C4-2B (cell line): ENCODE results near the gene AANAT.

Source experiments
- H3K27ac ChIP-seq: fragments of 450-650 bp; 2 replicates; pipeline ENCODE4 v1.5.1; 2017
- ZFX ChIP-seq: fragments of 450-650 bp; IDR thresholded peaks from 2 replicates; pipeline ENCODE4 v1.6.1; 2017
- TF ChIP-seq, protein P1 (sequence below): fragments of 450-650 bp; conservative IDR thresholded peaks from 2 replicates; pipeline ENCODE4 v1.5.1; 2017; ENCODE audit warnings: mild to moderate bottlenecking

The AANAT gene

DNA sequence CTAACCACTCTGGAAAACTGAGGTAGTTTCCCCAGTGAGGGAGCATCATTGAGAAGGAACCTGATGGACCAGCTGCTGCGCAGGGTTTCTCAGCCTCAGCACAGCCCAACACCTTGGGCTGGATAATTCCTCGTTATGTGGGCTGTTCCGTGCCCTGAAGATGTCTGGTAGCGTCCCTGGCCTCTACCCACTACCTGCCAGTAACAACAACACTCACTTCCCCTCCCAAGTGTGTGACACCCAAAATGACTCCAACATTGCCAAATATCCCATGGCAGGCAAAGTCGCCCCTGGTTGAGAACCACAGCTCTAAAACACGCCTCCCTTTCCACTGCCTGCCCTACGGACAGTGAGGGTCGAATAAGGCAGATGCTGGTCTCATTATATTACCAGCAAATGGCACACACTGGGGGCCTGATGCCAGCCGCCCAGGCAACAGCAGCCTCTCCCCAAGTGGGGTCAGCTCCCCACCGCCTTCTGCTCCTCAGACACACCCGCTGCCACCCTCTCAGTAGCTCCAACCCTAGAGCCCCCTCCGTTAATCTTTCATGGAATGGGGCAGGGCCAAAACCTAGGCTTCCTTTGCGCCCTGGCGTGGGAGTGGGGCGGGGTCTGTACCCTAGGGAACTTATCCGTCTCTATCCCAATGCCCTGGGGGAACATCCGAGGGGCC, 32.8 kb downstream of the AANAT start:
- TF ChIP-seq, protein P1, sequence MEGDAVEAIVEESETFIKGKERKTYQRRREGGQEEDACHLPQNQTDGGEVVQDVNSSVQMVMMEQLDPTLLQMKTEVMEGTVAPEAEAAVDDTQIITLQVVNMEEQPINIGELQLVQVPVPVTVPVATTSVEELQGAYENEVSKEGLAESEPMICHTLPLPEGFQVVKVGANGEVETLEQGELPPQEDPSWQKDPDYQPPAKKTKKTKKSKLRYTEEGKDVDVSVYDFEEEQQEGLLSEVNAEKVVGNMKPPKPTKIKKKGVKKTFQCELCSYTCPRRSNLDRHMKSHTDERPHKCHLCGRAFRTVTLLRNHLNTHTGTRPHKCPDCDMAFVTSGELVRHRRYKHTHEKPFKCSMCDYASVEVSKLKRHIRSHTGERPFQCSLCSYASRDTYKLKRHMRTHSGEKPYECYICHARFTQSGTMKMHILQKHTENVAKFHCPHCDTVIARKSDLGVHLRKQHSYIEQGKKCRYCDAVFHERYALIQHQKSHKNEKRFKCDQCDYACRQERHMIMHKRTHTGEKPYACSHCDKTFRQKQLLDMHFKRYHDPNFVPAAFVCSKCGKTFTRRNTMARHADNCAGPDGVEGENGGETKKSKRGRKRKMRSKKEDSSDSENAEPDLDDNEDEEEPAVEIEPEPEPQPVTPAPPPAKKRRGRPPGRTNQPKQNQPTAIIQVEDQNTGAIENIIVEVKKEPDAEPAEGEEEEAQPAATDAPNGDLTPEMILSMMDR = no peak
- no peak for TF ChIP-seq ZFX
- H3K27ac ChIP-seq = peak overlapping the region; percentile 61

DNA sequence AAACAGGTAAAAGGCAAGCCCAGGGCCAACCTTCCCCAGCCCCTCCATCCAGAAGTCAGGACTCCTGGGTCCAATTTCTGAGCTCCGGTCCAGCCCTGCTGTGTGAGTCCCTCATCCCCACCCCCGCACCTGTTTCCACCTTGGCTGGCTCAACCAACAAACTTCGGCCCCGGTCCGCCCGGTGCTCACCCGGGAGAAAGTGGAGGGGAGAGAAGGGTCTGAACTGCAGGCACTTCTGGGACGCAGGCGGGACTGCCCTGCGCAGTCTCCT, 33.3 kb downstream of the AANAT start:
- peak overlapping the region; percentile 61 for H3K27ac ChIP-seq
- TF ChIP-seq, protein P1 = no peak
- no peak for TF ChIP-seq ZFX

DNA sequence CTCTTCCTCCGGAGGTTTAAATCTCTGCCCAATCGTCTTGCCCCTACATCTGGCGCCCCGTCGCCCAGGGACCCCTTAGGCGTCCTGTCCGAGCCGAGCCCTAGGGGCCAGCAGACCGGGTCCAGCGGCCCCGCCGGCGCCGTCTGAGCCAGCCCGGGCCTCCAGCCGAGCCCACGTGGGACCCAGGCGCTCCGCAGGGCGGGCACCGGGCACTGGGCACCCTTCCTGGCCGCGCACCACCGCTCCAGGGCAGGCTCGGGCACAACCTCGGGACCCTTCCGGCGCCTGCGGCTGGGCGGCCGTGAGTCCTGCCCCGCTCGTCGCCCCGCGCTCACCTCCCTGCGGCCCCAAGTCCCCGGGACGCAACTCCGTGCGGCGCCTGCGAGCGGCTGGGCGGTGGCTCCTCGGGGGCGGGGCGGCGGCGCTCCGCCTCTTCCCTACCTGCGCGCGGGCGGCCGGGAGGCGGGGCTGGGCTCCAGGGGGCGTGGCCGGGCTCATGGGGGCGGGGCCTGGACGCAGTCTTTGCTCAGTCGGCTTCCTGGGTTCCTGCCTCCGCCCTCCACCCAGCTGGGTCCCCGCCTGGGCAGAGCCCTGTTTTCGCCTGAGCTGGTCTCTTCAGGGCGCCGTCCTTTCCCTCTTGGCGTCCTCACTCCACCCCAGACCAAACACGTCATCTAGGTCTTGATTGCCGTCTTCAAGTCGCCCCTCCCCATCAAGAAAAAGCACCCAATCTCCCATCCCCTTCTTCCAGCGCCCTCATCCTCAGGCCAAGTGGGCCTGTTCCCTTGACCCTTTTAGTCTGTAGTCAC, 33.8 kb downstream of the AANAT start, which contains the start of gene RHBDF2:
TSS of gene RHBDF2 (minus strand) at position 406 of the 809 bp plus-strand sequence. CDS start 19,899 bp downstream, outside the sequence.
- peak within 1 kb of the TSS; percentile 61 for H3K27ac ChIP-seq
- TF ChIP-seq, protein P1 = no peak
- TF ChIP-seq ZFX = peak; percentile 36; the same call in 1 of the 2 replicates

DNA sequence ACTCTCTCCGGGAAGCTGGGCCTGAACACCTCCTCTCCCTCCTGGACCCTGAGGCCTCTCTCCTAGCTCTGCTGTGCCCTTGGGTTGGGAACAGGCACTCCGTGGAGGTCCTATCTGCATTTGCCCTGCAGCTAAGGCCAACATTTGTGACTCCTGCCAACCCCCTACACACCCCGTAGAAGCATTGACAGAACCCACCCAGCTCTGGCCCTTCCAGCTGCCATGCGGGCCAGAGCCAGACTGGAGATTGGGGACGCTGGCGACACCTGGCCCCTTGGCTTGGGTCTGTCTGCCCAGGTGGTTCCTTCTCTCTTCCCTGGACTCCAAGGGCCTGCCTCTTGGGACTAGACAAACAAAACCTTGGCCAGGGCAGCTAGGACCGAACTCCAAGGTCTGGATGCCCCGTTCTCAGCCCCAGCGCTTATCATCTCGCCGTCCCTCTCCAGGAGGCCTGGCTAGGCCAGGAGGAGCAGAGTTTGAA, 34.5 kb downstream of the AANAT start:
- H3K27ac ChIP-seq = peak overlapping the region; percentile 61

DNA sequence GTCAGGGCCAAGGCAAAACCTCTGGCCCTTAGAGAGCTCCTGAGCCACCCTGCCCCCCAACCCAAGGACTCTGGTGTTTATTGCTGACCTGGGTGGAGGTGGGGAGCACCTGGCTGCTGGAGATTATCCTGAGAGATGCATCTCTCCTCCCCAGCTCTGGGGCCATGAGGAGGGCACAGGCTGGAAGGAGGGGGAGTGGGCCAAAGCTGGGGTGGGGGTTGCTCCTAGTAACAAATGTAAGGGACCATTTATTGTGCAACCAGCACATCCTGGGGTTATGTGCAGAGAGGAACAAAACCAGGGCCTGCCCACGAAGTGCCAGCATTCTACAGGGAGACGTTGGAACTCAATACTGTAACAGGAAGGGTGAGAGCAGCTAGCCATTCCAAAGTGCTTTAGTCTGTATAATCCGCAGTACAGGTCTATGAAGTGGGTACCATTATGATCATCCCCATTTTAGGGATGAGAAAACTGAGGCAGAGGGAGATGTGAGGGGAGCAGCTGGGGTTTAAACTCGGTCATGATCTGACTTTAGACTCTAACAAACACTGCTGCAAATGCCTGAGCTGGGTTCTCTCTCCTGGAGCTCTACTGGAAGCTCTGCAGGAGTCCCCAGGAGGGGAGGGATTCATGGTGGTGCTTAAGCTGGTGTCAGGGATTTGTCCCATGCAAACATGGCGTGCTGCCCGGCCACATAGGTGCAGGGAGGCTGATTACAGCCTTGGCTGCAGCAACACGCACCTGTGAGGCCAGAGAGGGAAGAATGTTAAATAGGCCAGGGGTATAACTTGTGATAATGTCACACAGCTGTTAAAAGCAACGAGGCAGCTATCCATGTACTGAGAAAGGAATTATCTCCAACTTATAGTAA, 35.2 kb downstream of the AANAT start:
- TF ChIP-seq, protein P1 = no peak
- no peak for TF ChIP-seq ZFX
- peak overlapping the region; percentile 61 for H3K27ac ChIP-seq

More for the DNA sequence above, 34.5 kb downstream of the AANAT start:
- TF ChIP-seq, protein P1 = no peak
- no peak for TF ChIP-seq ZFX

DNA sequence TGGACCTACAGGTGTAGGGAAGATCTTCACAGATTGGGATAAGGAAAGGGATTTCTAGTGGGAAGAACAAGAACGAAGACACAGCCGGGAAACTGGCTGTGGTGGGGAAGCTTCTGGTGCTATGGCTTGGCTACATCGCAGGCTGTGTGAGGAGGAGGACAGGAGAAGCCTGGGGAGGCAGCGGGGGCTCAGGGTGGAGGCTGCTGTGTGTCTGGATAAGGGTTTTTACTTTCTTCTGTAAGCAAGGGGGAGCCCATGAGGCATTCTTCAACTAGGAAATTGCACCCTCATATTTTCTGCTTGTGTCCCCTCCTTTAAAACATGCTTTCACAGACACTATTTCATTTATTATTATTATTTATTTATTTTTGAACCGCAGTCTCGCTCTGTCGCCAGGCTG, 36.7 kb downstream of the AANAT start:
- H3K27ac ChIP-seq = no peak overlapping the region
- no peak for TF ChIP-seq ZFX
- TF ChIP-seq, protein P1 = no peak
